Tibial artery (tissue), 4 donors: ENCODE results near the gene MRC2.

Experiments used
- DNase-seq, 2 donors: peaks; one replicate each; pipeline ENCODE4 v3.0.0-alpha.2; 2019
- H3K27ac ChIP-seq, 2 donors: fragments of 200-600 bp; sonication (generic) in 1 of 2; 1 replicate in 1 of 2; 2 replicates in 1 of 2; pipeline ENCODE4 v1.5.1; 2018 to 2019; ENCODE audit warnings: mild to moderate bottlenecking in 1 of 2
- H3K27me3 ChIP-seq, 2 donors: fragments of 200-600 bp; sonication (generic) in 1 of 2; one replicate each; pipeline versions ENCODE4 v1.5.1 to v1.6.0; 2016 to 2019
- H3K36me3 ChIP-seq, 3 donors: fragments of 200-600 bp; sonication (generic) in 2 of 3; one replicate each; pipeline ENCODE4 v1.5.1; 2016 to 2019; ENCODE audit warnings: mild to moderate bottlenecking in 2 of 3
- H3K4me1 ChIP-seq, 4 donors: fragments of 200-600 bp; sonication (generic) in 2 of 4; 1 replicate in 3 of 4; 2 replicates in 1 of 4; pipeline ENCODE4 v1.5.1; 2016 to 2019
- H3K4me3 ChIP-seq, 2 donors: fragments of 200-600 bp; sonication (generic) in 1 of 2; 1 replicate in 1 of 2; 2 replicates in 1 of 2; pipeline ENCODE4 v1.5.1; 2018 to 2019; ENCODE audit warnings: mild to moderate bottlenecking in 2 of 2
- H3K9me3 ChIP-seq, 3 donors: fragments of 200-600 bp; sonication (generic) in 1 of 3; one replicate each; pipeline ENCODE4 v1.5.1; 2016 to 2019
- intact Hi-C: fragments of 100-400 bp; cut with DNase I; formaldehyde crosslinking; loops from one replicate; pipeline ENCODE4 v1.15.0; 2023; ENCODE audit warnings: low total_unique reads
- TF ChIP-seq, protein P1 (sequence below), 2 experiments: fragments of 200-600 bp in 1 of 2; fragments of 450-650 bp in 1 of 2; IDR thresholded peaks; one replicate each; pipeline ENCODE4 v1.5.1; 2017 to 2019; ENCODE audit warnings: antibody characterized with exemption in 2 of 2, mild to moderate bottlenecking in 1 of 2, moderate library complexity in 1 of 2

The MRC2 gene

DNA sequence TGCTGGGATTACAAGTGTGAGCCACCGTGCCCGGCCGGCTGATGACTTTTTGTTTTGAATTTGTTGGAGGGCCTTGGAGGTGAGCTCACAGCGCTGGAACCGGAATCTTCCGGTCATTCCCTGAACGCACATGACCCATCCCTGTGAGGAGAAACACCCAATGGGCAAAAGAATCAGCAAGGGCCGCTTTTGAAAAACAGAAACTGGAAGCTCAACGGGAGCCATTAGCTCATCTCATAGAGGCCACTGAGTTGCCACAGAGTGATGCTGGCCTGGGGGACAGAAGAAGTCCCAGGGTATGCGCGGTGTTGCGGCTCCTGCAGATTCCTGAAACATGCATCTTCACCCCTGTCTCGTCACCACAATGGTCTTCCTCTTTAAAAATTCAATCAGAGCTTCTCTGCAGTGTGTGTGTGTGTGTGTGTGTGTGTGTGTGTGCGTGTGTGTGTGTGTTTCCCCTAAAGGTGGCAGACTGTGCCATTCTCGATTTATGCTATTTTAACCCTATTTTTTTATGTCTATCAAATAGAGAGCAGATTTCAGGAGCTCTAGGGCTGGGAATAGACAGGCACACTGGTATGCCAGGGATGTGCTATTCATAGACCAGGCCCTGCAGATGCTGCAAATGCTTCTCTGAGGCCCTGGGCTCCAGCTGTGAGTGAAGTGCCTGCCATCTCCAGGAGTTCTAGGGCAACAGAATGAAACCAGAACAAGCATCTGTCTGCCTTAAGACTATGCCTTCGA, 112.3 kb downstream of the MRC2 start:
- no peak for DNase-seq
- H3K4me3 ChIP-seq: no peak overlapping the region
- intact Hi-C loops: no loop called here
- no peaks in the 10 kb centered on the region for H3K9me3 ChIP-seq
- H3K27me3 ChIP-seq: no peaks in the 10 kb centered on the region
- no peak overlapping the region for H3K27ac ChIP-seq
- TF ChIP-seq, protein P1, sequence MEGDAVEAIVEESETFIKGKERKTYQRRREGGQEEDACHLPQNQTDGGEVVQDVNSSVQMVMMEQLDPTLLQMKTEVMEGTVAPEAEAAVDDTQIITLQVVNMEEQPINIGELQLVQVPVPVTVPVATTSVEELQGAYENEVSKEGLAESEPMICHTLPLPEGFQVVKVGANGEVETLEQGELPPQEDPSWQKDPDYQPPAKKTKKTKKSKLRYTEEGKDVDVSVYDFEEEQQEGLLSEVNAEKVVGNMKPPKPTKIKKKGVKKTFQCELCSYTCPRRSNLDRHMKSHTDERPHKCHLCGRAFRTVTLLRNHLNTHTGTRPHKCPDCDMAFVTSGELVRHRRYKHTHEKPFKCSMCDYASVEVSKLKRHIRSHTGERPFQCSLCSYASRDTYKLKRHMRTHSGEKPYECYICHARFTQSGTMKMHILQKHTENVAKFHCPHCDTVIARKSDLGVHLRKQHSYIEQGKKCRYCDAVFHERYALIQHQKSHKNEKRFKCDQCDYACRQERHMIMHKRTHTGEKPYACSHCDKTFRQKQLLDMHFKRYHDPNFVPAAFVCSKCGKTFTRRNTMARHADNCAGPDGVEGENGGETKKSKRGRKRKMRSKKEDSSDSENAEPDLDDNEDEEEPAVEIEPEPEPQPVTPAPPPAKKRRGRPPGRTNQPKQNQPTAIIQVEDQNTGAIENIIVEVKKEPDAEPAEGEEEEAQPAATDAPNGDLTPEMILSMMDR (IDR thresholded peaks at IDR 0.05): no peak
- H3K4me1 ChIP-seq: no peaks in the 10 kb centered on the region
- no peaks in the 10 kb centered on the region for H3K36me3 ChIP-seq

DNA sequence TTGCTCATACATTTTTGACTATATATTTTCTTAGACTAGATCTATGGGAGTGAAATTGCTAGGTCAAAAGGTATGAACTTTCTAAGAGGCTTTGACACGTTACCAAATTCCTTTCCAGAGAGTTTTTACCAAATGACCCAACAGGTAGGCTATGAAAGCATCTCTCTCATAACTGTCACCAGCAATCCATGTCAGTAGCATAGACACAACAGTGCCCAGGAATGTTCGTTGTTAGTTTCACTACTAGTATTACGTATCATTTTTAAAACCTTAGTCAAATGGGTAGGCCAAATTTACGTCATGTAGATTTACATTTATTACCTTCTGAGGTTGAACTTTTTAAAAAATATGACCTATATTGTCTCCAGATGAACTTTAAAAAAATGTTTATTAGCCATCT, 113.8 kb downstream of the MRC2 start:
- intact Hi-C loops: no loop called here
- TF ChIP-seq, protein P1 (IDR thresholded peaks at IDR 0.05): no peak
- no peaks in the 10 kb centered on the region for H3K4me1 ChIP-seq

More for the DNA sequence above, 113.8 kb downstream of the MRC2 start:
- DNase-seq: no peak
- Histone ChIP-seq H3K4me3 (no peak overlapping the region), H3K27me3 (no peaks in the 10 kb centered on the region), H3K9me3 (no peaks in the 10 kb centered on the region), H3K27ac (no peak overlapping the region), H3K36me3 (no peaks in the 10 kb centered on the region)
